ENCODE data around the gene RASL11B.

Gene RASL11B

GRCh38 chr4:52876069-52876468, 14.0 kb downstream of the RASL11B start:
- FAIRE-seq: no peak

- FAIRE-seq: no peak
These were observed 14.9 kb downstream of the RASL11B start for GRCh38 chr4:52877036-52877435.

- FAIRE-seq: no peak
These were observed 15.6 kb downstream of the RASL11B start for GRCh38 chr4:52877694-52878093.

- no peak for FAIRE-seq
These were observed 17.4 kb downstream of the RASL11B start for GRCh38 chr4:52879471-52879870.

- FAIRE-seq: no peak
These were observed 18.9 kb downstream of the RASL11B start for GRCh38 chr4:52880994-52881393.

GRCh38 chr4:52883183-52883621, 21.1 kb downstream of the RASL11B start:
- no peak for FAIRE-seq

GRCh38 chr4:52883707-52884669, 21.9 kb downstream of the RASL11B start:
- FAIRE-seq: no peak

- FAIRE-seq: no peak
These were observed 22.9 kb downstream of the RASL11B start for GRCh38 chr4:52884994-52885393.

GRCh38 chr4:52889354-52889753, 27.2 kb downstream of the RASL11B start:
- FAIRE-seq: no peak

GRCh38 chr4:52889778-52890520, 27.8 kb downstream of the RASL11B start:
- FAIRE-seq: no peak

GRCh38 chr4:52890521-52890791, 28.3 kb downstream of the RASL11B start:
- FAIRE-seq: no peak

- FAIRE-seq: no peak
These were observed 29.6 kb downstream of the RASL11B start for GRCh38 chr4:52891743-52892142.

- FAIRE-seq: no peak
These were observed 30.8 kb downstream of the RASL11B start for GRCh38 chr4:52892880-52893279.

- no peak for FAIRE-seq
These were observed 32.3 kb downstream of the RASL11B start for GRCh38 chr4:52894443-52894842.

GRCh38 chr4:52903273-52903672, 41.2 kb downstream of the RASL11B start:
- FAIRE-seq: no peak

GRCh38 chr4:52904421-52904820, 42.3 kb downstream of the RASL11B start:
- no peak for FAIRE-seq

GRCh38 chr4:52907510-52907909, 45.4 kb downstream of the RASL11B start:
- FAIRE-seq: no peak

- FAIRE-seq: no peak
These were observed 48.0 kb downstream of the RASL11B start for GRCh38 chr4:52910115-52910514.

GRCh38 chr4:52911684-52912294, 49.7 kb downstream of the RASL11B start:
- no peak for FAIRE-seq

GRCh38 chr4:52912608-52913007, 50.5 kb downstream of the RASL11B start:
- FAIRE-seq: no peak

GRCh38 chr4:52914051-52914605, 52.0 kb downstream of the RASL11B start:
- no peak for FAIRE-seq

- no peak for FAIRE-seq
These were observed 53.1 kb downstream of the RASL11B start for GRCh38 chr4:52915191-52915590.

GRCh38 chr4:52915730-52916300, 53.7 kb downstream of the RASL11B start:
- FAIRE-seq: no peak

All from A204.1 (cell line).